ENCODE data around the gene CPNE9. TPM values are rescaled to one million over a fixed set of nuclear protein-coding genes. Genes with fewer than 3 reads are reported as not detected.

CPNE9 gene
- polyA plus RNA-seq, 1 of the 3 experiments (the other 2 are of a cell fraction), result 0.03 TPM

DNA sequence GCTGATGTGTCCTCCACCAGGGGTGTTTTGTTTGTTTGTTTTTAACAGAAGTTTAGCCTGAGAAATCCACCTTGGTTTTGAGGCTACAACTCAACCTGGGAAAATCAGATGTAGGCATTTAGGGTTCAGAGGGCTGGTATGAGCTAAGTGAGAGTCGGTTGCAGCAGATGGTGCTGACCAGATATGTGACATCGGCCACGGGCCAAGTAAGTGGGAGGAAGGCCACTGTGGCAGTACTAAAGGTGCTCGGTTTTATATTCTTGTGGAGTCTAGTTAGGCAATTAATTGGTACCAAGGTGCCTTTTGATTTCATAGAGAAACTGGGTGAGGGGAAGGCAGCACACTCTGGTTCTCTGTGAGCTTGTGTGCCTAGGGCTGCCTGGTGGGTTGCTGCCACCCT is 43.8 kb upstream of the CPNE9 start (continued):
- TF ChIP-seq, protein P1, sequence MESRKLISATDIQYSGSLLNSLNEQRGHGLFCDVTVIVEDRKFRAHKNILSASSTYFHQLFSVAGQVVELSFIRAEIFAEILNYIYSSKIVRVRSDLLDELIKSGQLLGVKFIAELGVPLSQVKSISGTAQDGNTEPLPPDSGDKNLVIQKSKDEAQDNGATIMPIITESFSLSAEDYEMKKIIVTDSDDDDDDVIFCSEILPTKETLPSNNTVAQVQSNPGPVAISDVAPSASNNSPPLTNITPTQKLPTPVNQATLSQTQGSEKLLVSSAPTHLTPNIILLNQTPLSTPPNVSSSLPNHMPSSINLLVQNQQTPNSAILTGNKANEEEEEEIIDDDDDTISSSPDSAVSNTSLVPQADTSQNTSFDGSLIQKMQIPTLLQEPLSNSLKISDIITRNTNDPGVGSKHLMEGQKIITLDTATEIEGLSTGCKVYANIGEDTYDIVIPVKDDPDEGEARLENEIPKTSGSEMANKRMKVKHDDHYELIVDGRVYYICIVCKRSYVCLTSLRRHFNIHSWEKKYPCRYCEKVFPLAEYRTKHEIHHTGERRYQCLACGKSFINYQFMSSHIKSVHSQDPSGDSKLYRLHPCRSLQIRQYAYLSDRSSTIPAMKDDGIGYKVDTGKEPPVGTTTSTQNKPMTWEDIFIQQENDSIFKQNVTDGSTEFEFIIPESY (IDR thresholded peaks at IDR 0.05; ENCODE audit: borderline replicate concordance, low read depth), result no peak

DNA sequence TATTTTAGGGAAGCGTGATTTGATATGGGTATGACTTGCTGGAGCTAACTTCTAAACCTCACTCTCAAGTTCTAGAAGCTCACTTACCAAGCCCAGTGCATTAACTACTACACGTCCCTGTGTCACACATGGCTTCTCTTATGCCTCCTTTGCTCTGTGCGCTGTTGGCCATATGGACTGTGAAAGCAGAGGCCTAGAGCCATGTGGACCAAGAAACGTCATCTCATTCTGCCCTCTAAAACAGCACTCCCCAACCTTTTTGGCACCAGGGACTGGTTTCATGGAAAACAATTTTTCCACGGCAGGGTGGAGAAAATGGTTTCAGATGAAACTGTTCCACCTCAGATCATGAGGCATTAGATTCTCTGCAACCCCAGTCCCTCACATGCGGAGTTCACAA is 42.7 kb upstream of the CPNE9 start:
- H3K4me1 ChIP-seq (ENCODE audit: control insufficient read depth in 1 of 2, insufficient read depth in 2 of 2, low read depth in 1 of 2, low read length in 1 of 2), result no peaks in the 10 kb centered on the region
- H3K9me2 ChIP-seq, result no peaks in the 10 kb centered on the region
- WGBS (ENCODE audit: low lambda C conversion rate), result 94% methylated on average over 6 of the region's 6 CpGs
- H3K4me3 ChIP-seq (ENCODE audit: low read depth in 2 of 2, low read length in 1 of 2), result no peak overlapping the region
- no peak overlapping the region for H2AFZ ChIP-seq (ENCODE audit: low read depth)
- H3K4me2 ChIP-seq, result no peak overlapping the region
- H3K9ac ChIP-seq, result no peak overlapping the region
- no peaks in the 10 kb centered on the region for H3K9me3 ChIP-seq
- TF ChIP-seq, protein P1 (IDR thresholded peaks at IDR 0.05; ENCODE audit: borderline replicate concordance, low read depth), result no peak
- TF ChIP-seq POLR2AphosphoS5 (IDR thresholded peaks at IDR 0.05; ENCODE audit: low read depth, low read length), result no peak
- no peak for TF ChIP-seq GABPA (IDR thresholded peaks at IDR 0.05; ENCODE audit: low read depth)
- TF ChIP-seq TEAD4 (IDR thresholded peaks at IDR 0.05; ENCODE audit: borderline replicate concordance, insufficient read depth), result no peak
- TF ChIP-seq ELF1 (IDR thresholded peaks at IDR 0.05), result no peak
- TF ChIP-seq TCF12 (IDR thresholded peaks at IDR 0.05), result no peak
- peaks cover 13% of the 10 kb centered on the region; the same call in 1 of the 2 replicates for H3K79me2 ChIP-seq (ENCODE audit: insufficient read depth)
- no peak for DNase-seq
- H4K20me1 ChIP-seq (ENCODE audit: insufficient read depth), result no peaks in the 10 kb centered on the region
- CTCF ChIA-PET, result interaction anchor here (1.0 kb wide), 1 partner anchor 11 kb away, joined by 3 read pairs; the partner anchor contains the start of gene MTMR14
- no peak overlapping the region for H3K27ac ChIP-seq (ENCODE audit: low read depth in 2 of 2, low read length in 1 of 2)
- H3K36me3 ChIP-seq (replicated peaks in 1 of 2; ENCODE audit: control insufficient read depth in 1 of 2, insufficient read depth in 2 of 2, low read length in 1 of 2), result peaks cover 19 to 46% of the 10 kb centered on the region in 2 experiments
- no peaks in the 10 kb centered on the region for H3F3A ChIP-seq (replicated peaks; ENCODE audit: insufficient read depth)
- POLR2A ChIA-PET, result no interaction called here
- no peaks in the 10 kb centered on the region for H3K27me3 ChIP-seq (ENCODE audit: insufficient read depth)

DNA sequence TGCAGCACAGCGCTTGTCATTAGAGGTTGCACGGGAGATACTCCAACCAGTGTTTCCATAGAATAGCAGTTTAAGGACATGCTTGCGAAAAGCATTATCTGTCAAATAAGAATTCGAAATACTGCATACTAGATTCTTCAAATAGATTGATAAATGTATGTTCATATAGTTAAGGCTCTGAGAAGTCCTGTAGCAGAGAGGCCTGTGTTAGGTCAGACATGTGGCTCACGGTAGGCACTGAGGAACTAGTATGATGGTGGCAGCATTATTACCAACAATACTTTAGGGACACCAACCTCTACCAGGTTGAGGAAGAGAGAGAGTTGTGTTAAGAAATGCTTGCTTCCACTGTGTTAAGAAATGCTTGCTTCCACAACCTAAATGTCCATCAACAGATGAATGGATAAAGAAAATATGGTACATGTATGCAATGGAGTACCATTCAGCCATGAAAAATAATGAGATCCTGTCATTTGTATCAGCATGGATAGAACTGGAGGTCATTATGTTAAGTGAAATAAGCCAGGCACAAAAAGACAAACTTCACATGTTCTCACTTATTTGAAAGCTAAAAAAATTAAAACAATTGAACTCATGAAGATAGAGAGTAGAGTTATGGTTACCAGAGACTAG is 39.4 kb upstream of the CPNE9 start:
- TF ChIP-seq TEAD4 (IDR thresholded peaks at IDR 0.05; ENCODE audit: borderline replicate concordance, insufficient read depth), result no peak
- TF ChIP-seq MEF2A (IDR thresholded peaks at IDR 0.05; ENCODE audit: borderline replicate concordance, low read depth), result no peak
- no peak for TF ChIP-seq GATA2 (CRISPR knock-in tag; IDR thresholded peaks at IDR 0.05)
- TF ChIP-seq, protein P2, sequence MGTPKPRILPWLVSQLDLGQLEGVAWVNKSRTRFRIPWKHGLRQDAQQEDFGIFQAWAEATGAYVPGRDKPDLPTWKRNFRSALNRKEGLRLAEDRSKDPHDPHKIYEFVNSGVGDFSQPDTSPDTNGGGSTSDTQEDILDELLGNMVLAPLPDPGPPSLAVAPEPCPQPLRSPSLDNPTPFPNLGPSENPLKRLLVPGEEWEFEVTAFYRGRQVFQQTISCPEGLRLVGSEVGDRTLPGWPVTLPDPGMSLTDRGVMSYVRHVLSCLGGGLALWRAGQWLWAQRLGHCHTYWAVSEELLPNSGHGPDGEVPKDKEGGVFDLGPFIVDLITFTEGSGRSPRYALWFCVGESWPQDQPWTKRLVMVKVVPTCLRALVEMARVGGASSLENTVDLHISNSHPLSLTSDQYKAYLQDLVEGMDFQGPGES (IDR thresholded peaks at IDR 0.05; ENCODE audit: low read depth, low read length), result no peak
- no peak for TF ChIP-seq FOXJ3 (CRISPR knock-in tag; IDR thresholded peaks at IDR 0.05)
- no peak for TF ChIP-seq CHD2 (IDR thresholded peaks at IDR 0.05; ENCODE audit: low read length, partially characterized antibody)
- no peaks in the 10 kb centered on the region for H3K9me2 ChIP-seq
- peaks cover 13% of the 10 kb centered on the region; the same call in 1 of the 2 replicates for H3K79me2 ChIP-seq (ENCODE audit: insufficient read depth)
- no peaks in the 10 kb centered on the region for H3K27me3 ChIP-seq (ENCODE audit: insufficient read depth)
- no peak overlapping the region for H2AFZ ChIP-seq (ENCODE audit: low read depth)
- H3K4me3 ChIP-seq (ENCODE audit: low read depth in 2 of 2, low read length in 1 of 2), result no peak overlapping the region
- WGBS (ENCODE audit: low lambda C conversion rate), result 99% methylated on average over 5 of the region's 5 CpGs
- ChIA-PET POLR2A (no interaction called here), CTCF (no interaction called here)
- H3K9ac ChIP-seq, result no peak overlapping the region
- no peaks in the 10 kb centered on the region for H3K9me3 ChIP-seq
- no peaks in the 10 kb centered on the region for H4K20me1 ChIP-seq (ENCODE audit: insufficient read depth)
- H3K27ac ChIP-seq (ENCODE audit: low read depth in 2 of 2, low read length in 1 of 2), result no peak overlapping the region
- no peaks in the 10 kb centered on the region for H3F3A ChIP-seq (replicated peaks; ENCODE audit: insufficient read depth)
- H3K4me1 ChIP-seq (ENCODE audit: control insufficient read depth in 1 of 2, insufficient read depth in 2 of 2, low read depth in 1 of 2, low read length in 1 of 2), result peaks cover 0 to 2% of the 10 kb centered on the region in 2 experiments; a peak in 1 of 4 replicates
- no peak overlapping the region for H3K4me2 ChIP-seq
- H3K36me3 ChIP-seq (replicated peaks in 1 of 2; ENCODE audit: control insufficient read depth in 1 of 2, insufficient read depth in 2 of 2, low read length in 1 of 2), result peaks cover 25 to 59% of the 10 kb centered on the region in 2 experiments
- no peak for DNase-seq
